HEK293 (cell line): ENCODE results near the gene ERCC5.

Experiments used
- CTCF ChIA-PET: fragments of 350-600 bp; formaldehyde crosslinking; extraction: SDS; loops from one replicate; lab custom pipeline; 2021; ENCODE audit warnings: antibody characterized with exemption; lab: Yijun Ruan, JAX
- POLR2A ChIA-PET: fragments of 300-600 bp; formaldehyde crosslinking; extraction: SDS; loops from one replicate; lab custom pipeline; 2020; ENCODE audit warnings: antibody characterized with exemption, inconsistent platforms; lab: Yijun Ruan, JAX
- H3K27ac ChIP-seq: fragments of 200-500 bp; sonication (Bioruptor generic); 2 replicates; pipeline ENCODE4 v1.5.1; 2014; ENCODE audit warnings: low read depth, low read length, control low read depth, inconsistent platforms; ENCODE audit errors: extremely low read depth
- H3K36me3 ChIP-seq, 2 experiments: fragments of 200-500 bp in 1 of 2; sonication (Bioruptor generic) in 1 of 2; 1 replicate in 1 of 2; 2 replicates in 1 of 2; pipeline ENCODE4 v1.5.1; 2014 to 2017; ENCODE audit warnings: inconsistent platforms in 2 of 2, low read length in 2 of 2; ENCODE audit not compliant: control insufficient read depth in 2 of 2, insufficient read depth in 1 of 2
- H3K4me1 ChIP-seq: fragments of 200-500 bp; sonication (Bioruptor generic); 2 replicates; pipeline ENCODE4 v1.5.1; 2014; ENCODE audit warnings: mild to moderate bottlenecking, low read length, inconsistent platforms; ENCODE audit not compliant: control insufficient read depth, insufficient read depth
- H3K4me3 ChIP-seq: 2 replicates; pipeline ENCODE4 v1.5.1; 2011; ENCODE audit warnings: low read depth, mild to moderate bottlenecking, control low read depth, low read length, moderate library complexity
- H3K9me3 ChIP-seq: fragments of 200-500 bp; sonication (Bioruptor generic); 2 replicates; pipeline ENCODE4 v1.5.1; 2014; ENCODE audit warnings: low read depth, low read length, inconsistent platforms; ENCODE audit not compliant: control insufficient read depth, insufficient read depth
- EGR2 ChIP-seq: fragments of 450-650 bp; formaldehyde crosslinking; IDR thresholded peaks from 2 replicates; pipeline ENCODE4 v1.5.1; 2016; ENCODE audit warnings: low read depth, missing biosample characterization, missing genetic modification characterization
- KLF1 ChIP-seq: fragments of 450-650 bp; formaldehyde crosslinking; IDR thresholded peaks from 2 replicates; pipeline ENCODE4 v1.5.1; 2016; ENCODE audit warnings: missing biosample characterization, missing genetic modification characterization
- RBAK ChIP-seq: fragments of 450-650 bp; formaldehyde crosslinking; IDR thresholded peaks from 2 replicates; pipeline ENCODE4 v1.5.1; 2016; ENCODE audit warnings: missing biosample characterization, missing genetic modification characterization
- ZBTB17 ChIP-seq: fragments of 450-650 bp; formaldehyde crosslinking; IDR thresholded peaks from 2 replicates; pipeline ENCODE4 v1.5.1; 2016; ENCODE audit warnings: missing biosample characterization, missing genetic modification characterization
- ZNF132 ChIP-seq: fragments of 450-650 bp; formaldehyde crosslinking; IDR thresholded peaks from 2 replicates; pipeline ENCODE4 v1.5.1; 2017; ENCODE audit warnings: missing biosample characterization, missing genetic modification characterization, borderline replicate concordance
- ZNF169 ChIP-seq: fragments of 450-650 bp; formaldehyde crosslinking; IDR thresholded peaks from 2 replicates; pipeline ENCODE4 v1.5.1; 2016; ENCODE audit warnings: missing biosample characterization, missing genetic modification characterization
- ZNF174 ChIP-seq: fragments of 450-650 bp; formaldehyde crosslinking; IDR thresholded peaks from 2 replicates; pipeline ENCODE4 v1.5.0; 2017; ENCODE audit warnings: missing biosample characterization, mild to moderate bottlenecking, missing genetic modification characterization
- ZNF211 ChIP-seq: fragments of 450-650 bp; formaldehyde crosslinking; IDR thresholded peaks from 2 replicates; pipeline ENCODE4 v1.5.1; 2016; ENCODE audit warnings: low read depth, missing biosample characterization, missing genetic modification characterization
- ZNF335 ChIP-seq: fragments of 450-650 bp; formaldehyde crosslinking; conservative IDR thresholded peaks from 2 replicates; pipeline ENCODE4 v1.5.1; 2016; ENCODE audit warnings: missing biosample characterization, missing genetic modification characterization
- ZNF544 ChIP-seq: fragments of 450-650 bp; formaldehyde crosslinking; IDR thresholded peaks from 2 replicates; pipeline ENCODE4 v1.5.0; 2017; ENCODE audit warnings: missing biosample characterization, missing genetic modification characterization
- TF ChIP-seq, protein P1 (sequence below): fragments of 450-650 bp; formaldehyde crosslinking; IDR thresholded peaks from 2 replicates; pipeline ENCODE4 v1.5.1; 2016; ENCODE audit warnings: missing biosample characterization, missing genetic modification characterization, borderline replicate concordance
- TF ChIP-seq, protein P2 (sequence below): fragments of 450-650 bp; formaldehyde crosslinking; IDR thresholded peaks from 2 replicates; pipeline ENCODE4 v1.5.1; 2016; ENCODE audit warnings: missing biosample characterization, missing genetic modification characterization
- TF ChIP-seq, protein P3 (sequence below): fragments of 450-650 bp; formaldehyde crosslinking; IDR thresholded peaks from 2 replicates; pipeline ENCODE4 v1.5.1; 2017; ENCODE audit warnings: missing biosample characterization, missing genetic modification characterization
- TF ChIP-seq, protein P4 (sequence below): fragments of 450-650 bp; formaldehyde crosslinking; IDR thresholded peaks from 2 replicates; pipeline ENCODE4 v1.5.1; 2016; ENCODE audit warnings: missing biosample characterization, missing genetic modification characterization
- TF ChIP-seq, protein P5 (sequence below): fragments of 450-650 bp; formaldehyde crosslinking; IDR thresholded peaks from 2 replicates; pipeline ENCODE4 v1.5.1; 2016; ENCODE audit warnings: missing biosample characterization, missing genetic modification characterization

The ERCC5 gene

DNA sequence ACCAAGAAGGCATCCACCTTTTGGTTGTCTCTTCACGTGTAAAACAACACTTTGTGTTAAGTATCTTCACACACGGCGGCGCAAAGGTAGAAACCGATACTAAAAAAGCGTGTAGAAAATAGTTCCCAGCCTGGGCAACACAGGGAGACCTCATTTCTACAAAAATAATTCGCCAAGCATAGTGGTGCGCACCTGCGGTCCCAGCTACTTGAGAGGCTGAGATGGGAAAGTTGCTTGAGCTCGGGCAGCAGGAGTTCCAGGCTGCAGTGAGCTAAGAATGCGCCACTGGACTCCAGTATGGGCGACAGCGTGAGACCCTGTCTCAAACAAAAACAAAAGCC is 573 bp upstream of the ERCC5 start (continued):
- no peak for TF ChIP-seq RBAK
- no peak for TF ChIP-seq KLF1 (tag by site-specific recombination)
- no peak for TF ChIP-seq ZNF174 (tag by site-specific recombination)
- TF ChIP-seq ZNF132 (tag by site-specific recombination) = no peak
- TF ChIP-seq, protein P1, sequence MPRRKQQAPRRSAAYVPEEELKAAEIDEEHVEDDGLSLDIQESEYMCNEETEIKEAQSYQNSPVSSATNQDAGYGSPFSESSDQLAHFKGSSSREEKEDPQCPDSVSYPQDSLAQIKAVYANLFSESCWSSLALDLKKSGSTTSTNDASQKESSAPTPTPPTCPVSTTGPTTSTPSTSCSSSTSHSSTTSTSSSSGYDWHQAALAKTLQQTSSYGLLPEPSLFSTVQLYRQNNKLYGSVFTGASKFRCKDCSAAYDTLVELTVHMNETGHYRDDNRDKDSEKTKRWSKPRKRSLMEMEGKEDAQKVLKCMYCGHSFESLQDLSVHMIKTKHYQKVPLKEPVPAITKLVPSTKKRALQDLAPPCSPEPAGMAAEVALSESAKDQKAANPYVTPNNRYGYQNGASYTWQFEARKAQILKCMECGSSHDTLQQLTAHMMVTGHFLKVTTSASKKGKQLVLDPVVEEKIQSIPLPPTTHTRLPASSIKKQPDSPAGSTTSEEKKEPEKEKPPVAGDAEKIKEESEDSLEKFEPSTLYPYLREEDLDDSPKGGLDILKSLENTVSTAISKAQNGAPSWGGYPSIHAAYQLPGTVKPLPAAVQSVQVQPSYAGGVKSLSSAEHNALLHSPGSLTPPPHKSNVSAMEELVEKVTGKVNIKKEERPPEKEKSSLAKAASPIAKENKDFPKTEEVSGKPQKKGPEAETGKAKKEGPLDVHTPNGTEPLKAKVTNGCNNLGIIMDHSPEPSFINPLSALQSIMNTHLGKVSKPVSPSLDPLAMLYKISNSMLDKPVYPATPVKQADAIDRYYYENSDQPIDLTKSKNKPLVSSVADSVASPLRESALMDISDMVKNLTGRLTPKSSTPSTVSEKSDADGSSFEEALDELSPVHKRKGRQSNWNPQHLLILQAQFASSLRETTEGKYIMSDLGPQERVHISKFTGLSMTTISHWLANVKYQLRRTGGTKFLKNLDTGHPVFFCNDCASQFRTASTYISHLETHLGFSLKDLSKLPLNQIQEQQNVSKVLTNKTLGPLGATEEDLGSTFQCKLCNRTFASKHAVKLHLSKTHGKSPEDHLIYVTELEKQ (tag by site-specific recombination) = no peak

DNA sequence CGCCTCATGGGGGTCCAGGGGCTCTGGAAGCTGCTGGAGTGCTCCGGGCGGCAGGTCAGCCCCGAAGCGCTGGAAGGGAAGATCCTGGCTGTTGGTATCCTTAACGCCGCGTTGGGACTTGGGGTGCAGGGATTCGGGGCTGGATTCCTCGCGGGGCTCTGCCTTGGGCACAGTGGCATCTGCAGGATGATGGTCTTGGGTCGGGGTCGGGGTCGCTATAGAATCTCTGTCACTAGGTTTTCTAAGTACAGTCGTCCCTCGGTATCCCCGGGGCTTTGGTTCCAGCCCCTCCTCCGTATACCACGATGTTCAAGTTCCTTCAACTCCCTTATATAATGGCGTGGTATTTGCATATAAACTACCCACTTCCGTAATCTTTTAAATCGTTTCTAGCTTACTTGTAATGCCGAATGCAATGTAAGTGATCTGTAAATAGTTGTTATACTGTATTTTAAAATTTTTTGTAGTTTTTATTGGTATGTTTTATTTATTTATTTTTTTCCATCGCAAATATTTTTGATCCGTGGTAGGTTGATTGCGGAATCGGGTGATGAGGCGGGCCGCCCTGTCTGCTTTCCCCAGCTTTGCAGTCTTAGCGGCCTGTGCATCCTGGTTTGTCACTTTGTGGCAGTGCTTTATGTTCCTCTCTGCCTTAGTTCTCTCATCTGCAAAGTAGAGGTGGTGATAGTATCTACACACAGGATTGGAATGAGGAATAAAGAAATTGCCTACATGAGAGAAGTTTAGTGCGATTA is 606 bp downstream of the ERCC5 start:
- Histone ChIP-seq H3K4me1 (no peaks in the 10 kb centered on the region), H3K9me3 (no peaks in the 10 kb centered on the region), H3K36me3 (peaks cover 0 to 7% of the 10 kb centered on the region in 2 experiments; a peak in 1 of 3 replicates), H3K4me3 (peak overlapping the region; percentile 97), H3K27ac (peak overlapping the region; percentile 72)
- POLR2A ChIA-PET = interaction anchor here (1.2 to 2.6 kb wide), 5 partner anchors 10 to 278 kb away, joined by 3 to 33 read pairs (median 9); partner anchors contain the start of genes BIVM, POGLUT2, TEX30 and TPP2
- CTCF ChIA-PET = interaction anchor here (0.6 to 1.4 kb wide), 5 partner anchors 83 to 773 kb away, joined by 3 to 9 read pairs (median 3); no protein-coding TSS in a partner anchor
- TF ChIP-seq ZBTB17 (tag by site-specific recombination) = peak; percentile 84
- TF ChIP-seq EGR2 (tag by site-specific recombination) = no peak
- TF ChIP-seq, protein P2, sequence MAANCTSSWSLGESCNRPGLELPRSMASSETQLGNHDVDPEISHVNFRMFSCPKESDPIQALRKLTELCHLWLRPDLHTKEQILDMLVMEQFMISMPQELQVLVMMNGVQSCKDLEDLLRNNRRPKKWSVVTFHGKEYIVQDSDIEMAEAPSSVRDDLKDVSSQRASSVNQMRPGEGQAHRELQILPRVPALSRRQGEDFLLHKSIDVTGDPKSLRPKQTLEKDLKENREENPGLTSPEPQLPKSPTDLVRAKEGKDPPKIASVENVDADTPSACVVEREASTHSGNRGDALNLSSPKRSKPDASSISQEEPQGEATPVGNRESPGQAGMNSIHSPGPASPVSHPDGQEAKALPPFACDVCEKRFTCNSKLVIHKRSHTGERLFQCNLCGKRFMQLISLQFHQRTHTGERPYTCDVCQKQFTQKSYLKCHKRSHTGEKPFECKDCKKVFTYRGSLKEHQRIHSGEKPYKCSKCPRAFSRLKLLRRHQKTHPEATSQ = no peak
- TF ChIP-seq, protein P3, sequence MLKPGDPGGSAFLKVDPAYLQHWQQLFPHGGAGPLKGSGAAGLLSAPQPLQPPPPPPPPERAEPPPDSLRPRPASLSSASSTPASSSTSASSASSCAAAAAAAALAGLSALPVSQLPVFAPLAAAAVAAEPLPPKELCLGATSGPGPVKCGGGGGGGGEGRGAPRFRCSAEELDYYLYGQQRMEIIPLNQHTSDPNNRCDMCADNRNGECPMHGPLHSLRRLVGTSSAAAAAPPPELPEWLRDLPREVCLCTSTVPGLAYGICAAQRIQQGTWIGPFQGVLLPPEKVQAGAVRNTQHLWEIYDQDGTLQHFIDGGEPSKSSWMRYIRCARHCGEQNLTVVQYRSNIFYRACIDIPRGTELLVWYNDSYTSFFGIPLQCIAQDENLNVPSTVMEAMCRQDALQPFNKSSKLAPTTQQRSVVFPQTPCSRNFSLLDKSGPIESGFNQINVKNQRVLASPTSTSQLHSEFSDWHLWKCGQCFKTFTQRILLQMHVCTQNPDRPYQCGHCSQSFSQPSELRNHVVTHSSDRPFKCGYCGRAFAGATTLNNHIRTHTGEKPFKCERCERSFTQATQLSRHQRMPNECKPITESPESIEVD (tag by site-specific recombination) = peak; percentile 38; the same call in 1 of the 2 replicates
- no peak for TF ChIP-seq ZNF211 (tag by site-specific recombination)
- TF ChIP-seq ZNF544 (tag by site-specific recombination) = no peak
- TF ChIP-seq ZNF335 (tag by site-specific recombination) = peak; percentile 21
- no peak for TF ChIP-seq ZNF169
- TF ChIP-seq, protein P4, sequence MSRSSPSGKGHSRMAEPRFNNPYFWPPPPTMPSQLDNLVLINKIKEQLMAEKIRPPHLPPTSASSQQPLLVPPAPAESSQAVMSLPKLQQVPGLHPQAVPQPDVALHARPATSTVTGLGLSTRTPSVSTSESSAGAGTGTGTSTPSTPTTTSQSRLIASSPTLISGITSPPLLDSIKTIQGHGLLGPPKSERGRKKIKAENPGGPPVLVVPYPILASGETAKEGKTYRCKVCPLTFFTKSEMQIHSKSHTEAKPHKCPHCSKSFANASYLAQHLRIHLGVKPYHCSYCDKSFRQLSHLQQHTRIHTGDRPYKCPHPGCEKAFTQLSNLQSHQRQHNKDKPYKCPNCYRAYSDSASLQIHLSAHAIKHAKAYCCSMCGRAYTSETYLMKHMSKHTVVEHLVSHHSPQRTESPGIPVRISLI (tag by site-specific recombination) = no peak
- TF ChIP-seq, protein P5, sequence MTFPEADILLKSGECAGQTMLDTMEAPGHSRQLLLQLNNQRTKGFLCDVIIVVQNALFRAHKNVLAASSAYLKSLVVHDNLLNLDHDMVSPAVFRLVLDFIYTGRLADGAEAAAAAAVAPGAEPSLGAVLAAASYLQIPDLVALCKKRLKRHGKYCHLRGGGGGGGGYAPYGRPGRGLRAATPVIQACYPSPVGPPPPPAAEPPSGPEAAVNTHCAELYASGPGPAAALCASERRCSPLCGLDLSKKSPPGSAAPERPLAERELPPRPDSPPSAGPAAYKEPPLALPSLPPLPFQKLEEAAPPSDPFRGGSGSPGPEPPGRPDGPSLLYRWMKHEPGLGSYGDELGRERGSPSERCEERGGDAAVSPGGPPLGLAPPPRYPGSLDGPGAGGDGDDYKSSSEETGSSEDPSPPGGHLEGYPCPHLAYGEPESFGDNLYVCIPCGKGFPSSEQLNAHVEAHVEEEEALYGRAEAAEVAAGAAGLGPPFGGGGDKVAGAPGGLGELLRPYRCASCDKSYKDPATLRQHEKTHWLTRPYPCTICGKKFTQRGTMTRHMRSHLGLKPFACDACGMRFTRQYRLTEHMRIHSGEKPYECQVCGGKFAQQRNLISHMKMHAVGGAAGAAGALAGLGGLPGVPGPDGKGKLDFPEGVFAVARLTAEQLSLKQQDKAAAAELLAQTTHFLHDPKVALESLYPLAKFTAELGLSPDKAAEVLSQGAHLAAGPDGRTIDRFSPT = no peak
